NCI-H2107 (cell line): ENCODE results near the gene SEPTIN1.
"Not testable (repeated sequence)": the region's sequence is repeated elsewhere in the genome, so short reads cannot be mapped to it uniquely, and the experiment has no call there.

Experiments used
- DNase-seq: peaks from one replicate; lab custom pipeline; 2025; lab: John Stamatoyannopoulos, UW

Gene SEPTIN1

GRCh38 chr16:30401768-30402425 lies 19.5 kb upstream of the SEPTIN1 start:
- DNase-seq = no peak

GRCh38 chr16:30399435-30400186 lies 17.2 kb upstream of the SEPTIN1 start:
- no peak for DNase-seq

- no peak for DNase-seq
Observed at GRCh38 chr16:30398661-30399434, 16.5 kb upstream of the SEPTIN1 start.

- no peak for DNase-seq
Observed at GRCh38 chr16:30397776-30398660, 15.7 kb upstream of the SEPTIN1 start.

- DNase-seq = no peak
Observed at GRCh38 chr16:30397056-30397455, 14.7 kb upstream of the SEPTIN1 start.

GRCh38 chr16:30396627-30397026 lies 14.3 kb upstream of the SEPTIN1 start:
- DNase-seq = not testable (repeated sequence)

GRCh38 chr16:30395992-30396585 lies 13.7 kb upstream of the SEPTIN1 start:
- no peak for DNase-seq

GRCh38 chr16:30395155-30395991 lies 13.0 kb upstream of the SEPTIN1 start, which contains the start of gene ZNF48:
TSS of gene ZNF48 (plus strand) at chr16:30395420. CDS start at chr16:30395795, 375 bp downstream.
- DNase-seq = peak; percentile 86

- no peak for DNase-seq
Observed at GRCh38 chr16:30394592-30395154, 12.3 kb upstream of the SEPTIN1 start.

GRCh38 chr16:30383521-30383920 lies 1.2 kb upstream of the SEPTIN1 start:
- DNase-seq = no peak

- DNase-seq = no peak
Observed at GRCh38 chr16:30381291-30382041, 895 bp downstream of the SEPTIN1 start.

GRCh38 chr16:30380803-30381208 lies 1.6 kb downstream of the SEPTIN1 start:
- DNase-seq = no peak

- no peak for DNase-seq
Observed at GRCh38 chr16:30380072-30380802, 2.1 kb downstream of the SEPTIN1 start.

GRCh38 chr16:30379158-30379783 lies 3.1 kb downstream of the SEPTIN1 start:
- no peak for DNase-seq

GRCh38 chr16:30378236-30379157 lies 3.9 kb downstream of the SEPTIN1 start:
- DNase-seq = peak; percentile 90

GRCh38 chr16:30377812-30378235 lies 4.5 kb downstream of the SEPTIN1 start:
- DNase-seq = peak; percentile 45
